GM19239 (cell line): Measurements from ENCODE around the gene NAPSA.
"Not testable (repeated sequence)": the region's sequence is repeated elsewhere in the genome, so short reads cannot be mapped to it uniquely, and the experiment has no call there.

Experiments used
- DNase-seq: peaks from one replicate; pipeline ENCODE4 v3.0.0; 2011; ENCODE audit warnings: low spot score; ENCODE audit not compliant: insufficient read length
- FAIRE-seq: peaks from 2 replicates; lab custom pipeline; 2011; peaks lifted over from hg19 to GRCh38; lab: Jason Lieb, UNC

The NAPSA gene

GRCh38 chr19:50332244-50333038 is 33.0 kb downstream of the NAPSA start:
- FAIRE-seq = no peak

GRCh38 chr19:50331994-50332243 is 33.5 kb downstream of the NAPSA start:
- DNase-seq (no peak), FAIRE-seq (no peak)

More at GRCh38 chr19:50332244-50333038, 33.0 kb downstream of the NAPSA start:
- no peak for DNase-seq

GRCh38 chr19:50331221-50331993 is 34.0 kb downstream of the NAPSA start:
- DNase-seq (no peak), FAIRE-seq (no peak)

GRCh38 chr19:50330365-50331078 is 34.9 kb downstream of the NAPSA start:
- DNase-seq (no peak), FAIRE-seq (no peak)

GRCh38 chr19:50329926-50330294 is 35.5 kb downstream of the NAPSA start:
- DNase-seq, FAIRE-seq: not testable (repeated sequence)

- DNase-seq (peak; percentile 97), FAIRE-seq (peak; percentile 98)
These were observed 36.1 kb downstream of the NAPSA start, which contains the start of gene KCNC3 for GRCh38 chr19:50329146-50329925. Gene KCNC3, minus strand, starts transcription at chr19:50329377. Its CDS starts 295 bp downstream, at chr19:50329082.

GRCh38 chr19:50328873-50329145 is 36.6 kb downstream of the NAPSA start:
- FAIRE-seq = no peak

GRCh38 chr19:50328224-50328872 is 37.1 kb downstream of the NAPSA start:
- FAIRE-seq (no peak), DNase-seq (no peak)

More at GRCh38 chr19:50328873-50329145, 36.6 kb downstream of the NAPSA start:
- DNase-seq = no peak

GRCh38 chr19:50327461-50328223 is 37.8 kb downstream of the NAPSA start:
- FAIRE-seq (no peak), DNase-seq (no peak)

- DNase-seq (no peak), FAIRE-seq (no peak)
These were observed 38.4 kb downstream of the NAPSA start for GRCh38 chr19:50327013-50327412.

- FAIRE-seq (no peak), DNase-seq (no peak)
These were observed 39.3 kb downstream of the NAPSA start for GRCh38 chr19:50326101-50326664.

- DNase-seq = peak; percentile 93
- FAIRE-seq = no peak
These were observed 39.9 kb downstream of the NAPSA start for GRCh38 chr19:50325310-50326100.

- DNase-seq (no peak), FAIRE-seq (no peak)
These were observed 41.1 kb downstream of the NAPSA start for GRCh38 chr19:50324331-50324730.

- DNase-seq (no peak), FAIRE-seq (no peak)
These were observed 41.7 kb downstream of the NAPSA start for GRCh38 chr19:50323782-50324133.

- DNase-seq = no peak
- FAIRE-seq = no peak
These were observed 42.3 kb downstream of the NAPSA start for GRCh38 chr19:50322931-50323781.

- DNase-seq = no peak
- no peak for FAIRE-seq
These were observed 43.2 kb downstream of the NAPSA start for GRCh38 chr19:50322234-50322633.

GRCh38 chr19:50321831-50322230 is 43.6 kb downstream of the NAPSA start:
- DNase-seq (no peak), FAIRE-seq (no peak)
